A673 (cell line): ENCODE results near the gene COL5A3.
A peak's percentile ranks its signal among the peaks of the same experiment; 100 is the strongest.

Source experiments
- CTCF ChIP-seq: fragments of 300-800, 200-600 bp; sonication (generic); conservative IDR thresholded peaks from 2 replicates; pipeline ENCODE4 v1.5.1; 2017; ENCODE audit warnings: low read depth, mild to moderate bottlenecking, antibody characterized with exemption, low read length, moderate library complexity, mixed read lengths
- EZH2 ChIP-seq: fragments of 200-600 bp; sonication (generic); IDR thresholded peaks from 2 replicates; pipeline ENCODE4 v1.6.1; 2017; ENCODE audit warnings: borderline replicate concordance, low read depth, mild to moderate bottlenecking, mixed read lengths, antibody characterized with exemption, low read length; ENCODE audit not compliant: poor library complexity, severe bottlenecking

GRCh38 chr19:10001899-10002298 is 8.4 kb downstream of the COL5A3 start:
- TF ChIP-seq EZH2 (no peak), CTCF (peak; percentile 67)
